HFFc6 (cell line): ENCODE measurements around the gene LSAMP. TPM values are rescaled to one million over a fixed set of nuclear protein-coding genes. Genes with fewer than 3 reads are reported as not detected.

Source experiments
- DNase-seq: peaks from one replicate; pipeline ENCODE4 v3.0.0-alpha.2; 2018
- H3K27ac Mint-ChIP-seq: 2 replicates; pipeline ENCODE4 v1.8.0; 2020; ENCODE audit warnings: mild to moderate bottlenecking, mixed read lengths
- H3K27me3 Mint-ChIP-seq: 2 replicates; pipeline ENCODE4 v1.8.0; 2021; ENCODE audit warnings: mild to moderate bottlenecking, moderate library complexity, mixed read lengths; ENCODE audit not compliant: insufficient read depth
- H3K36me3 Mint-ChIP-seq: 2 replicates; pipeline ENCODE4 v1.8.0; 2021; ENCODE audit warnings: low read depth, mixed read lengths
- H3K4me1 Mint-ChIP-seq: 2 replicates; pipeline ENCODE4 v1.8.0; 2020; ENCODE audit warnings: low read depth, mixed read lengths
- H3K4me3 Mint-ChIP-seq: 2 replicates; pipeline ENCODE4 v1.8.0; 2020; ENCODE audit warnings: mild to moderate bottlenecking, moderate library complexity, mixed read lengths
- H3K9me3 Mint-ChIP-seq: 2 replicates; pipeline ENCODE4 v1.8.0; 2020; ENCODE audit warnings: mild to moderate bottlenecking, mixed read lengths
- total RNA-seq, 6 experiments: library from RNA; stranded (reverse); fragmentation: NEBNext Ultra II Directional; extraction: Animal tissue kit (Norgen Biotek cat#: 25700); gene quantifications; 2 replicates in 1 of 6; 3 replicates in 5 of 6; pipeline ENCODE4 v1.2.3, GENCODE V29; 2021
- TF ChIP-seq, protein P1 (sequence below): fragments of 200-600 bp; sonication (generic); IDR thresholded peaks from 2 replicates; pipeline ENCODE4 v1.5.0; 2021; ENCODE audit warnings: antibody characterized with exemption, mild to moderate bottlenecking

The LSAMP gene
- total RNA-seq, 6 experiments from 2014 or later: not detected

DNA sequence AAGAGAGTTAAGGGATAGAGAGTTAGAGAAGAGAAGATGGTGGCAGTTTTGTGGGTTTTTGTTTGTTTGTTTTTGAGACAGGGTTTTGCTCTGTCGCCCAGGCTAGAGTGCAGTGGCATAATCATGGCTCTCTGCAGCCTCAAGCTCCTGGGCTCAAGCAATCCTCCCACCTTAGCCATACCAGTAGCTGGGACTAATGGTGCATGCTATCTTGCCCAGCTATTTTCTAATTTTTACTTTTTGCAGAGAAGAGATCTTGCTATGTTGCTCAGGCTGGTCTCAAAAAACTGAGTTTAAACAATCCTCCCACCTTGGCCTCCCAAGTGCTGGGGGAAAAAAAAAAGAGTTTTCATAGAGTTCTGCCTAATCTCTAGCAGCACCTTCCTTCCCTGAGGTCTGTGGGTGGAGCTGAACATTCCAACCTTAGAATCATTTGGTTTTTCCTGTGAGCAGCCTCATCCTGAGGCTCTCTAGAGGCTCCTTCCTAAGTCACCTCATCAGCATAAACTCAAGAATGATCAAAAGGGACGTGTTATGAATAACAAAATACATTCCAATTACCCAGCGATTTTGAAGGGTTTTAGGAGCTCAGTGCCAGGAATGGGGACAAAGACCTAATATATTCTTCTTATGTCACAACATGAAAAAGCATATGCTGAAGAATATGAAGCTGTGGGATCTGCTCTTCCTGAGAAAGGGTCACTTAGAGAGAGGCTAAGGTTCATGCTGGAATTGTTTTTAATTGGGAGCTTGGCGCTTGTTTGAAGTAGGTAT, 180.6 kb downstream of the LSAMP start:
- TF ChIP-seq, protein P1, sequence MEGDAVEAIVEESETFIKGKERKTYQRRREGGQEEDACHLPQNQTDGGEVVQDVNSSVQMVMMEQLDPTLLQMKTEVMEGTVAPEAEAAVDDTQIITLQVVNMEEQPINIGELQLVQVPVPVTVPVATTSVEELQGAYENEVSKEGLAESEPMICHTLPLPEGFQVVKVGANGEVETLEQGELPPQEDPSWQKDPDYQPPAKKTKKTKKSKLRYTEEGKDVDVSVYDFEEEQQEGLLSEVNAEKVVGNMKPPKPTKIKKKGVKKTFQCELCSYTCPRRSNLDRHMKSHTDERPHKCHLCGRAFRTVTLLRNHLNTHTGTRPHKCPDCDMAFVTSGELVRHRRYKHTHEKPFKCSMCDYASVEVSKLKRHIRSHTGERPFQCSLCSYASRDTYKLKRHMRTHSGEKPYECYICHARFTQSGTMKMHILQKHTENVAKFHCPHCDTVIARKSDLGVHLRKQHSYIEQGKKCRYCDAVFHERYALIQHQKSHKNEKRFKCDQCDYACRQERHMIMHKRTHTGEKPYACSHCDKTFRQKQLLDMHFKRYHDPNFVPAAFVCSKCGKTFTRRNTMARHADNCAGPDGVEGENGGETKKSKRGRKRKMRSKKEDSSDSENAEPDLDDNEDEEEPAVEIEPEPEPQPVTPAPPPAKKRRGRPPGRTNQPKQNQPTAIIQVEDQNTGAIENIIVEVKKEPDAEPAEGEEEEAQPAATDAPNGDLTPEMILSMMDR: no peak
- Mint-ChIP-seq H3K9me3 (peaks cover 23% of the 10 kb centered on the region), H3K27me3 (no peaks in the 10 kb centered on the region; the same call in 1 of the 2 replicates), H3K4me1 (no peaks in the 10 kb centered on the region), H3K27ac (no peak overlapping the region), H3K36me3 (no peaks in the 10 kb centered on the region), H3K4me3 (no peak overlapping the region)
- no peak for DNase-seq

DNA sequence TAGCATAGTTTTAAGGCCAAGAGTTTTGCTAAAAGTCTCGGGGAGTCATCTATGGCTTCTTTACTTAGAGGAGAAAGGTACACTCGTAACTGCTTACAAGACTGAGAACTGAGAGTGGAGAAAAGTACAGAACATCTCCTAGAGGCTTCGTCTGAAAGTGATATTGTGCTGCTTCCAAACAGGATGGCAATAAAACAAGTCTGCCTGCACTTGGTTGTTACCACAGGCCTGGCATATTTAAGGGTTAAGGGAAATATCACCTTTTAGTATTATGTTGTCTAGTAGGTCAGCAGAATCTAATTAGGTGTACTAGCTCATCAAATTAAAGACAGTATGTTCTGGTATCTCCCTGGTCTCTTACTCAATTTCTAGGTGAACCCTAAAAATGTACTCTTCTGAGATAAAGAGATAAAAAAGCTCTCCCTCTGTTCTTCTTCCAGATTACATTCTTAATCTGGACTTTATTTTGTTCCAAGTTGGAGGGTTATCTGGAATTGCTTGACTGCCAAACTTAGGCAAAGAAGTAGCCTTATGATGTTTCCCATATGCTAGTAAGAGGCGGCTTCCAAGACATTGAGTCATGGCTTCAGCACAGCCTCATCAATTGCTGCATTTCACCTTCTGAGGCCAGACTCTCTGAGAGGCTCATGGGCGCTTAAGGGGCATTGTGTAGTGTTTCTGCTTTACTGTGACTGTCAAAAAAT, 181.3 kb downstream of the LSAMP start:
- no peak for DNase-seq
- Mint-ChIP-seq H3K4me1 (no peaks in the 10 kb centered on the region), H3K27me3 (no peaks in the 10 kb centered on the region; the same call in 1 of the 2 replicates), H3K36me3 (no peaks in the 10 kb centered on the region), H3K27ac (no peak overlapping the region), H3K4me3 (no peak overlapping the region), H3K9me3 (peaks cover 22% of the 10 kb centered on the region)
- TF ChIP-seq, protein P1: no peak

DNA sequence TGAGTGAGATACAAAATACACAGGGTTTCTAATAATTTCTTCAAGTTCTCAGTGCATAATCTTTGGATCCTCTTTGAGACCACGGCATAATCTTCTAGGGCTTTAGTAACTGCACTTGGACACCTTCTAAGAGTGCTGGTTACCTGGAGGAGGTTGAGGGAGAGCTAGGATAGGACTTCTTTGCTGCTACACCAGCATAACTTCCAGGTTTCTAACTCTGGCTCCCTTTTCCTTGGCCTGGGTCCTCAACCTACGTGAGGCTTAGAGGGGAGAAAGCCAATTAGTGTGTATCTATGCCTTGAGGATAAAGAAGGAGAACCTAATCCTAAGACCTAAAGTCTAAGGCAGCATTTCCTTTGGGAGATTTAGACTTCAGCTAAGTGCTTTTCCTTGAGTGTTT, 184.8 kb downstream of the LSAMP start:
- H3K9me3 Mint-ChIP-seq: peaks cover 24% of the 10 kb centered on the region
- TF ChIP-seq, protein P1: no peak
- H3K4me3 Mint-ChIP-seq: no peak overlapping the region
- DNase-seq: no peak
- H3K27ac Mint-ChIP-seq: no peak overlapping the region
- no peaks in the 10 kb centered on the region for H3K36me3 Mint-ChIP-seq
- H3K4me1 Mint-ChIP-seq: no peaks in the 10 kb centered on the region
- no peaks in the 10 kb centered on the region; the same call in 1 of the 2 replicates for H3K27me3 Mint-ChIP-seq

DNA sequence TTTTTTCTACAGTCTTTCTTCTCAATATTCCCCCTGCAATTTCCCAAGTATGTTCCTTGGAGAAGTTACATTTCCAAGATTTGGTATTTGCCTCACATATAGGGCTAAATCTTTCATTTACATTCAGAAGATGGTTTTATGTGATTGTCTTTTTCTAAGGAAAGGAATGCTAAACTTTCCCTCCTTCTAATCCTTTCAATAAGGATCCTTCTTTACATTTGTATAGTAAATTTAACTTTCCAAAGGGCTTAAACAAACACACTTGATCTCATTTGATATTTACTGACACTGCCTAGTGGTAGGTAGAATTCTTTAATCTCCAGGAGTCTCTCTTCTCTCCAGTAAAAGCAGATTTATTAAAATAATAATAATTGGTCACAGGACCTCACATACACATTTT, 185.3 kb downstream of the LSAMP start:
- Mint-ChIP-seq H3K4me1 (no peaks in the 10 kb centered on the region), H3K27ac (no peak overlapping the region), H3K9me3 (peaks cover 27% of the 10 kb centered on the region), H3K4me3 (no peak overlapping the region), H3K36me3 (no peaks in the 10 kb centered on the region), H3K27me3 (no peaks in the 10 kb centered on the region; the same call in 1 of the 2 replicates)
- no peak for DNase-seq
- TF ChIP-seq, protein P1: no peak

DNA sequence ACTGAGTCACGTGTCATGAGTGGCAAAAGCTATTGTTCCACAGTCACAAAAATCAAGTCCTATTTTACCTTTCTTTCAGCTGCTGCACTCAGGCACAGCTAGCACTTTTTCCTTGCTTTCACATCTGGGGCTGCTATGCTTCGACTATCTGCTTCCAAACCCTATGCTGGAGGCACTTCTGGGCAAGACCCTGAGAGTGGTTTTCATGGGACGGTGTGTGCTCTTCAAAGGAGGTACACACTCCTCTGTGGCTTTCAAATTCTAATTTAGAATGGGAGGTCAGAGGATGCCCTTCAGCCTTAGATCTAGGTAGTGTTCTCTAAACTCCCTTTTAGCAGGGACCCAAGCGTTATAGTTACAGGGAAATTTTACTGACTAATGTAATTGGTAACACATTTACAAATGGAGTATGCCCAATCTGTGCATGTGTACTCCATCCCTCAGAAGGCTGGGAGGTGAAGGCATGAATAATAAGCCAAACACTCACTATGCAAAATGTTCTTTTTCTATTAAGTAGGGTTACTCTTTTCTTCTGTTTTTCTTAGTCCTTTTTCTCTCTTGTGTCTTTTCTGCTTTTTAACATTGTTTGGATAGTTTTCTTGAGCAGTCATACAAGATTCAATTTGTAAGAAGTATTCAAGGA, 188.3 kb downstream of the LSAMP start:
- Mint-ChIP-seq H3K27me3 (no peaks in the 10 kb centered on the region; the same call in 1 of the 2 replicates), H3K36me3 (no peaks in the 10 kb centered on the region), H3K9me3 (peaks cover 36% of the 10 kb centered on the region), H3K4me3 (no peak overlapping the region), H3K4me1 (no peaks in the 10 kb centered on the region), H3K27ac (no peak overlapping the region)
- TF ChIP-seq, protein P1: no peak
- DNase-seq: no peak
